ENCODE data around the gene ARHGEF4. TPM values are rescaled to one million over a fixed set of nuclear protein-coding genes. Genes with fewer than 3 reads are reported as not detected.

The ARHGEF4 gene
- total RNA-seq, 1 experiment from 2014 or later, result 26.6 TPM

DNA sequence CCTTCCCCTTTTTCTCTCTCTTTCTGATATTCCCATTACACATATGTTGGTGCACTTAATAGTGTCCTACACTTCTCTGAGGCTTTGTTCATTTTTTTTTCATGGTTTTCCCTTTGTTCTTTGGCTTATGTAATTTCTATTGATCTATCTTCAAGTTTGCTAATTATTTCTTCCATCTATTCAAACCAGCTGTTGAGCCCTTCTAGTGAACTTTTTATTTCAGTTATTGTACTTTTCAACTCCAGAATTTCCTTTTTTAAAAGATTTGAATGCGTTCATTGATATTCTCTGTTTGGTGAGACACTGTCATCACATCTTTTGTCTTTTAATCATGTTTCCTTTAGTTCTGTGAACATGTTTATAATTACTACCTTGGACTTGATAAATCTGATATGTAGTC, 118.2 kb downstream of the ARHGEF4 start:
- Histone ChIP-seq H3K4me1 (ENCODE audit: control insufficient read depth in 1 of 2, insufficient read depth in 2 of 2, low read length in 2 of 2) (no peaks in the 10 kb centered on the region), H3K9me2 (ENCODE audit: insufficient read depth) (no peaks in the 10 kb centered on the region), H3K36me3 (ENCODE audit: control insufficient read depth in 1 of 2, insufficient read depth in 2 of 2, low read length in 2 of 2) (no peaks in the 10 kb centered on the region), H3K79me2 (ENCODE audit: insufficient read depth, low read length) (no peaks in the 10 kb centered on the region), H2AFZ (ENCODE audit: low read depth, low read length, poor library complexity, severe bottlenecking) (no peak overlapping the region), H3K27ac (ENCODE audit: low read depth, low read length) (no peak overlapping the region), H3K4me3 (replicated peaks in 1 of 2; ENCODE audit: low read depth in 1 of 2, low read length in 2 of 2) (no peak overlapping the region), H3K9me3 (ENCODE audit: control insufficient read depth in 1 of 2, insufficient read depth in 1 of 2, low read depth in 1 of 2, low read length in 2 of 2) (no peaks in the 10 kb centered on the region), H4K20me1 (ENCODE audit: insufficient read depth) (no peaks in the 10 kb centered on the region), H3K27me3 (ENCODE audit: insufficient read depth, low read length) (no peaks in the 10 kb centered on the region), H3K9ac (ENCODE audit: low read length) (no peak overlapping the region), H3K4me2 (ENCODE audit: low read length) (no peak overlapping the region)
- no peak for DNase-seq (ENCODE audit: low read depth, low spot score)
- CTCF ChIA-PET, result no interaction called here
- RAD21 ChIA-PET (ENCODE audit: low non-redundant PET in 1 of 2, low total read pairs in 2 of 2, uncharacterized antibody in 2 of 2, unreplicated experiment in 2 of 2), result no interaction called here
- BruUV-seq (replicated peaks), result no TSS peak
- no peak for TF ChIP-seq JUND (IDR thresholded peaks at IDR 0.05)
- TF ChIP-seq CBX3 (IDR thresholded peaks at IDR 0.05; ENCODE audit: low read depth), result no peak
- TF ChIP-seq, protein P1, sequence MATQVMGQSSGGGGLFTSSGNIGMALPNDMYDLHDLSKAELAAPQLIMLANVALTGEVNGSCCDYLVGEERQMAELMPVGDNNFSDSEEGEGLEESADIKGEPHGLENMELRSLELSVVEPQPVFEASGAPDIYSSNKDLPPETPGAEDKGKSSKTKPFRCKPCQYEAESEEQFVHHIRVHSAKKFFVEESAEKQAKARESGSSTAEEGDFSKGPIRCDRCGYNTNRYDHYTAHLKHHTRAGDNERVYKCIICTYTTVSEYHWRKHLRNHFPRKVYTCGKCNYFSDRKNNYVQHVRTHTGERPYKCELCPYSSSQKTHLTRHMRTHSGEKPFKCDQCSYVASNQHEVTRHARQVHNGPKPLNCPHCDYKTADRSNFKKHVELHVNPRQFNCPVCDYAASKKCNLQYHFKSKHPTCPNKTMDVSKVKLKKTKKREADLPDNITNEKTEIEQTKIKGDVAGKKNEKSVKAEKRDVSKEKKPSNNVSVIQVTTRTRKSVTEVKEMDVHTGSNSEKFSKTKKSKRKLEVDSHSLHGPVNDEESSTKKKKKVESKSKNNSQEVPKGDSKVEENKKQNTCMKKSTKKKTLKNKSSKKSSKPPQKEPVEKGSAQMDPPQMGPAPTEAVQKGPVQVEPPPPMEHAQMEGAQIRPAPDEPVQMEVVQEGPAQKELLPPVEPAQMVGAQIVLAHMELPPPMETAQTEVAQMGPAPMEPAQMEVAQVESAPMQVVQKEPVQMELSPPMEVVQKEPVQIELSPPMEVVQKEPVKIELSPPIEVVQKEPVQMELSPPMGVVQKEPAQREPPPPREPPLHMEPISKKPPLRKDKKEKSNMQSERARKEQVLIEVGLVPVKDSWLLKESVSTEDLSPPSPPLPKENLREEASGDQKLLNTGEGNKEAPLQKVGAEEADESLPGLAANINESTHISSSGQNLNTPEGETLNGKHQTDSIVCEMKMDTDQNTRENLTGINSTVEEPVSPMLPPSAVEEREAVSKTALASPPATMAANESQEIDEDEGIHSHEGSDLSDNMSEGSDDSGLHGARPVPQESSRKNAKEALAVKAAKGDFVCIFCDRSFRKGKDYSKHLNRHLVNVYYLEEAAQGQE (IDR thresholded peaks at IDR 0.05; ENCODE audit: low read depth), result no peak
- no peak for TF ChIP-seq ELF1 (IDR thresholded peaks at IDR 0.05; ENCODE audit: borderline replicate concordance, low read depth)
- TF ChIP-seq, protein P2, sequence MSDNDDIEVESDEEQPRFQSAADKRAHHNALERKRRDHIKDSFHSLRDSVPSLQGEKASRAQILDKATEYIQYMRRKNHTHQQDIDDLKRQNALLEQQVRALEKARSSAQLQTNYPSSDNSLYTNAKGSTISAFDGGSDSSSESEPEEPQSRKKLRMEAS (IDR thresholded peaks at IDR 0.05), result no peak
- TF ChIP-seq, protein P3, sequence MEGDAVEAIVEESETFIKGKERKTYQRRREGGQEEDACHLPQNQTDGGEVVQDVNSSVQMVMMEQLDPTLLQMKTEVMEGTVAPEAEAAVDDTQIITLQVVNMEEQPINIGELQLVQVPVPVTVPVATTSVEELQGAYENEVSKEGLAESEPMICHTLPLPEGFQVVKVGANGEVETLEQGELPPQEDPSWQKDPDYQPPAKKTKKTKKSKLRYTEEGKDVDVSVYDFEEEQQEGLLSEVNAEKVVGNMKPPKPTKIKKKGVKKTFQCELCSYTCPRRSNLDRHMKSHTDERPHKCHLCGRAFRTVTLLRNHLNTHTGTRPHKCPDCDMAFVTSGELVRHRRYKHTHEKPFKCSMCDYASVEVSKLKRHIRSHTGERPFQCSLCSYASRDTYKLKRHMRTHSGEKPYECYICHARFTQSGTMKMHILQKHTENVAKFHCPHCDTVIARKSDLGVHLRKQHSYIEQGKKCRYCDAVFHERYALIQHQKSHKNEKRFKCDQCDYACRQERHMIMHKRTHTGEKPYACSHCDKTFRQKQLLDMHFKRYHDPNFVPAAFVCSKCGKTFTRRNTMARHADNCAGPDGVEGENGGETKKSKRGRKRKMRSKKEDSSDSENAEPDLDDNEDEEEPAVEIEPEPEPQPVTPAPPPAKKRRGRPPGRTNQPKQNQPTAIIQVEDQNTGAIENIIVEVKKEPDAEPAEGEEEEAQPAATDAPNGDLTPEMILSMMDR (IDR thresholded peaks at IDR 0.05 in 2 of 3, conservative IDR thresholded peaks at IDR 0.05 in 1 of 3; ENCODE audit: borderline replicate concordance in 1 of 3, insufficient read depth in 1 of 3, low read depth in 2 of 3, low read length in 2 of 3), result no peak
- TF ChIP-seq EGR1 (IDR thresholded peaks at IDR 0.05; ENCODE audit: low read depth), result no peak
- TF ChIP-seq, protein P4, sequence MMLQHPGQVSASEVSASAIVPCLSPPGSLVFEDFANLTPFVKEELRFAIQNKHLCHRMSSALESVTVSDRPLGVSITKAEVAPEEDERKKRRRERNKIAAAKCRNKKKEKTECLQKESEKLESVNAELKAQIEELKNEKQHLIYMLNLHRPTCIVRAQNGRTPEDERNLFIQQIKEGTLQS (IDR thresholded peaks at IDR 0.05), result no peak
- TF ChIP-seq FOSL1 (IDR thresholded peaks at IDR 0.05; ENCODE audit: low read depth), result no peak
- TF ChIP-seq SP1 (IDR thresholded peaks at IDR 0.05; ENCODE audit: low read depth), result no peak
- TF ChIP-seq SRF (IDR thresholded peaks at IDR 0.05; ENCODE audit: low read depth), result no peak
- TF ChIP-seq ZNF274 (IDR thresholded peaks at IDR 0.05; ENCODE audit: low read depth, low read length), result no peak
- no peak for TF ChIP-seq CEBPB (IDR thresholded peaks at IDR 0.05; ENCODE audit: low read depth)
- TF ChIP-seq, protein P5, sequence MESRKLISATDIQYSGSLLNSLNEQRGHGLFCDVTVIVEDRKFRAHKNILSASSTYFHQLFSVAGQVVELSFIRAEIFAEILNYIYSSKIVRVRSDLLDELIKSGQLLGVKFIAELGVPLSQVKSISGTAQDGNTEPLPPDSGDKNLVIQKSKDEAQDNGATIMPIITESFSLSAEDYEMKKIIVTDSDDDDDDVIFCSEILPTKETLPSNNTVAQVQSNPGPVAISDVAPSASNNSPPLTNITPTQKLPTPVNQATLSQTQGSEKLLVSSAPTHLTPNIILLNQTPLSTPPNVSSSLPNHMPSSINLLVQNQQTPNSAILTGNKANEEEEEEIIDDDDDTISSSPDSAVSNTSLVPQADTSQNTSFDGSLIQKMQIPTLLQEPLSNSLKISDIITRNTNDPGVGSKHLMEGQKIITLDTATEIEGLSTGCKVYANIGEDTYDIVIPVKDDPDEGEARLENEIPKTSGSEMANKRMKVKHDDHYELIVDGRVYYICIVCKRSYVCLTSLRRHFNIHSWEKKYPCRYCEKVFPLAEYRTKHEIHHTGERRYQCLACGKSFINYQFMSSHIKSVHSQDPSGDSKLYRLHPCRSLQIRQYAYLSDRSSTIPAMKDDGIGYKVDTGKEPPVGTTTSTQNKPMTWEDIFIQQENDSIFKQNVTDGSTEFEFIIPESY (IDR thresholded peaks at IDR 0.05; ENCODE audit: extremely low read depth, insufficient replicate concordance, low read length), result no peak
- no peak for TF ChIP-seq TCF7L2 (IDR thresholded peaks at IDR 0.05; ENCODE audit: borderline replicate concordance, extremely low read depth, insufficient read depth, insufficient read length)
- no peak for TF ChIP-seq YY1 (IDR thresholded peaks at IDR 0.05; ENCODE audit: extremely low read depth, insufficient replicate concordance, low read depth, low read length)
- no peak for TF ChIP-seq POLR2AphosphoS5 (IDR thresholded peaks at IDR 0.05; ENCODE audit: low read depth, low read length)
- no peak for TF ChIP-seq EZH2phosphoT487 (IDR thresholded peaks at IDR 0.05; ENCODE audit: borderline replicate concordance)
- no peak for TF ChIP-seq SIN3A (IDR thresholded peaks at IDR 0.05; ENCODE audit: low read depth)
- no peak for ATAC-seq
- intact Hi-C loops (cut with micrococcal nuclease), result no loop called here
- POLR2A ChIA-PET, result no interaction called here

All from HCT116 (cell line).